Sigmoid colon (tissue), 7 donors: ENCODE measurements around the gene PRMT5. TPM values are rescaled to one million over a fixed set of nuclear protein-coding genes. Genes with fewer than 3 reads are reported as not detected.

Source experiments
- DNase-seq: peaks from one replicate; pipeline ENCODE4 v3.0.0-alpha.2; 2019
- H3K27ac ChIP-seq, 4 donors: fragments of 200-600 bp; sonication (generic); one replicate each; pipeline ENCODE4 v1.5.1; 2016 to 2019; ENCODE audit warnings: mild to moderate bottlenecking in 1 of 4
- H3K27me3 ChIP-seq, 3 donors: fragments of 200-600 bp; sonication (generic); one replicate each; pipeline ENCODE4 v1.5.1; 2019; ENCODE audit warnings: mild to moderate bottlenecking in 1 of 3
- H3K36me3 ChIP-seq, 4 donors: fragments of 200-600 bp; sonication (generic); one replicate each; pipeline ENCODE4 v1.5.1; 2016 to 2019
- H3K4me1 ChIP-seq, 4 donors: fragments of 200-600 bp; sonication (generic); one replicate each; pipeline ENCODE4 v1.5.1; 2017 to 2019
- H3K4me3 ChIP-seq, 4 donors: fragments of 200-600 bp; sonication (generic); one replicate each; pipeline ENCODE4 v1.5.1; 2017 to 2019; ENCODE audit warnings: mild to moderate bottlenecking in 2 of 4, moderate library complexity in 1 of 4
- H3K9me3 ChIP-seq, 4 donors: fragments of 200-600 bp in 3 of 4; sonication (generic) in 3 of 4; one replicate each; pipeline versions ENCODE4 v1.5.1 to v1.6.1; 2013 to 2019
- EP300 ChIP-seq, 4 donors: sonication (generic); formaldehyde crosslinking; IDR thresholded peaks; one replicate each; pipeline ENCODE4 v1.6.1; 2017; ENCODE audit warnings: antibody characterized with exemption in 4 of 4
- POLR2A ChIP-seq, 2 donors: fragments of 450-650 bp; IDR thresholded peaks; one replicate each; pipeline ENCODE4 v1.6.1; 2016; ENCODE audit warnings: antibody characterized with exemption in 2 of 2, mild to moderate bottlenecking in 2 of 2, moderate library complexity in 2 of 2
- POLR2AphosphoS5 ChIP-seq, 4 donors: sonication (generic); formaldehyde crosslinking; IDR thresholded peaks; one replicate each; pipeline ENCODE4 v1.6.1; 2017; ENCODE audit warnings: antibody characterized with exemption in 4 of 4
- WGBS, 2 donors: extraction: QIAGEN DNeasy Blood & Tissue Kit; methylation state at CpG; one replicate each; pipeline ENCODE4 v1.1.7; 2013; 5-methylcytosine and 5-hydroxymethylcytosine counted together
- intact Hi-C: fragments of 100-400 bp; cut with DNase I; formaldehyde crosslinking; loops from one replicate; pipeline ENCODE4 v1.15.1; 2023
- polyA plus RNA-seq, 3 donors: library from polyadenylated mRNA; stranded (reverse); fragments of 200-250 nt; gene quantifications; one replicate each; pipeline ENCODE4 v1.2.3, GENCODE V29; 2013
- total RNA-seq, 4 donors: library from RNA; depleted of rRNA; stranded (reverse); fragments of >200 nt; gene quantifications; one replicate each; pipeline ENCODE4 v1.1.0, GENCODE V29; 2016
- TF ChIP-seq, protein P1 (sequence below), 4 experiments: fragments of 450-650 bp in 3 of 4; fragments of 200-600 bp in 1 of 4; IDR thresholded peaks; one replicate each; pipeline ENCODE4 v1.5.1; 2016 to 2019; ENCODE audit warnings: antibody characterized with exemption in 4 of 4, mild to moderate bottlenecking in 3 of 4, moderate library complexity in 2 of 4
- donor health status: healthy with polysubstance abuse.
- donor health status: Bipolar disorder and iron deficiency.
- donor health status: healthy.

The PRMT5 gene
- total and polyA plus RNA-seq, 7 donors, result 33.3 to 66.7 (median 53.3) TPM

DNA sequence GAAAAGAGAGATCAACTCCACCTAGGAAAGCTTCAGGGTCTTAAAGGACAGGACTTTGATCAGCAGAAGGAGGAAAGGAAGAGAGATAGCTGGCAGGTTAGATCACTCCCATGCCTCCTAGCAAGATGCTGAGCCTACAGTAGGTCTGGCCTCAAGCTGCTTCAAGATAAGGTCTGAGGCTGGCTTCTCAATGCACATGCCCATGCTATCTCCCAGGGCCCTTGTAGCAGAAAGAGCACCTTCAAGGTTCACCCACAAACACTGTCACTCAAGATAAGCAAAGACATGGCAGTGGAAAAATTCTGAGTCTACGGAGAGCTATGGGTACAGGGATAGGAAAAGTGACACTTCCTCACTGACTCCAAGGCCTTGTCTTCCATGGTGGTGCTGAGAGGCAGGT is 31.8 kb downstream of the PRMT5 start:
- intact Hi-C loops, result no loop called here
- WGBS, 2 donors, result 92 to 95% methylated on average over 1 of the region's 1 CpG
- H3K9me3 ChIP-seq, result no peaks in the 10 kb centered on the region
- no peak overlapping the region for H3K4me3 ChIP-seq
- H3K27ac ChIP-seq, result peak overlapping the region in 3 of 4 donors; percentile 74 to 82 (median 75)
- H3K27me3 ChIP-seq, result no peaks in the 10 kb centered on the region
- TF ChIP-seq POLR2AphosphoS5 (IDR thresholded peaks at IDR 0.05), result no peak
- H3K4me1 ChIP-seq, result peaks cover 0 to 36% (median 22%) of the 10 kb centered on the region in 4 donors
- DNase-seq, result no peak
- peaks cover 16 to 21% (median 17%) of the 10 kb centered on the region in 4 donors for H3K36me3 ChIP-seq

DNA sequence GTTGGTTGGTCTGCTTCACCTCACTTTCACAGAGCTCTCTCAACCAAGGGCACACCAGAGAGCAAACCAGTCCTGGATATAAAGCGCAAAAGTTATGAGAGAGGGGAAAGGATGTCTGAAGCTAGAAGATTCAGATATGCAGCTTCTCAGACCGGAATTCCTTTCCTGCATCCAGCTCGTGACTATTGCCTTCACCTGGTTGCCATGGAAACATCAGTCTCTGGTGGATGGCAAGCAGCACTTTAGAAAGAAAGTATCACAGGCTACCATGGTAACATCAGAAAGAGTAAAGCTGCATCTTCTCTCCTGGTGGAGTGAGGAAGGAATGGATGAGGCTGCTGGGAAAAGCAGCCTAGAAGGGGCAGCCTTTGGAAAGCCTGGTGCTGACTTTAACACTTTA is 32.4 kb downstream of the PRMT5 start:
- Histone ChIP-seq H3K9me3 (no peaks in the 10 kb centered on the region), H3K4me1 (peaks cover 0 to 36% (median 22%) of the 10 kb centered on the region in 4 donors), H3K27me3 (no peaks in the 10 kb centered on the region), H3K4me3 (no peak overlapping the region), H3K27ac (no peak overlapping the region), H3K36me3 (peaks cover 10 to 15% (median 12%) of the 10 kb centered on the region in 4 donors)
- intact Hi-C loops, result no loop called here
- TF ChIP-seq POLR2AphosphoS5 (IDR thresholded peaks at IDR 0.05) (no peak), EP300 (IDR thresholded peaks at IDR 0.05) (no peak), POLR2A (IDR thresholded peaks at IDR 0.05) (no peak)
- TF ChIP-seq, protein P1, sequence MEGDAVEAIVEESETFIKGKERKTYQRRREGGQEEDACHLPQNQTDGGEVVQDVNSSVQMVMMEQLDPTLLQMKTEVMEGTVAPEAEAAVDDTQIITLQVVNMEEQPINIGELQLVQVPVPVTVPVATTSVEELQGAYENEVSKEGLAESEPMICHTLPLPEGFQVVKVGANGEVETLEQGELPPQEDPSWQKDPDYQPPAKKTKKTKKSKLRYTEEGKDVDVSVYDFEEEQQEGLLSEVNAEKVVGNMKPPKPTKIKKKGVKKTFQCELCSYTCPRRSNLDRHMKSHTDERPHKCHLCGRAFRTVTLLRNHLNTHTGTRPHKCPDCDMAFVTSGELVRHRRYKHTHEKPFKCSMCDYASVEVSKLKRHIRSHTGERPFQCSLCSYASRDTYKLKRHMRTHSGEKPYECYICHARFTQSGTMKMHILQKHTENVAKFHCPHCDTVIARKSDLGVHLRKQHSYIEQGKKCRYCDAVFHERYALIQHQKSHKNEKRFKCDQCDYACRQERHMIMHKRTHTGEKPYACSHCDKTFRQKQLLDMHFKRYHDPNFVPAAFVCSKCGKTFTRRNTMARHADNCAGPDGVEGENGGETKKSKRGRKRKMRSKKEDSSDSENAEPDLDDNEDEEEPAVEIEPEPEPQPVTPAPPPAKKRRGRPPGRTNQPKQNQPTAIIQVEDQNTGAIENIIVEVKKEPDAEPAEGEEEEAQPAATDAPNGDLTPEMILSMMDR (IDR thresholded peaks at IDR 0.05), result no peak
- 81 to 91% methylated on average over 3 of the region's 3 CpGs for WGBS, 2 donors
- DNase-seq, result no peak

DNA sequence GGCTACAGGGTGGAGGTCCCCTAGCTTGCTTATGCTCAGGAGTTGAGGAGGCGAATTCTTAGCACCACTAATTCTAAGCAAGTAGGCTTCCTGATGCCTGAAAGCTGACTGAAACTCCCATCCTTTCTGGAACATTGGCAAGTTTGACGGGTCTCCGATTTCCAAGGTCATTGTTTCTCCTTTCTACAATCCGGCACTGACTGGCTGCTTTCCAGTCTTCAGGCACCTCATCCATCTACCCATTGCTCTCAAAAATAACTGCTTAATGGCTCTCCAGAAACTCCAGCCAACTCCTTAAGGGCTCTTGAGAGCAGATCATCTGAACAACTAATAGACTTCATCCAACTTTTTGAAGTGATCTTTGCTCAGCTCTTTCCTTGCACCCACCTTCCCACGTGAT is 32.8 kb downstream of the PRMT5 start:
- 79 to 80% methylated on average over 5 of the region's 5 CpGs for WGBS, 2 donors
- no peak overlapping the region for H3K27ac ChIP-seq
- DNase-seq, result no peak
- intact Hi-C loops, result no loop called here
- peaks cover 0 to 36% (median 22%) of the 10 kb centered on the region in 4 donors for H3K4me1 ChIP-seq
- TF ChIP-seq POLR2A (IDR thresholded peaks at IDR 0.05) (no peak), POLR2AphosphoS5 (IDR thresholded peaks at IDR 0.05) (no peak), EP300 (IDR thresholded peaks at IDR 0.05) (no peak)
- TF ChIP-seq, protein P1 (IDR thresholded peaks at IDR 0.05), result no peak
- peaks cover 6 to 11% (median 8%) of the 10 kb centered on the region in 4 donors for H3K36me3 ChIP-seq
- H3K4me3 ChIP-seq, result no peak overlapping the region
- H3K27me3 ChIP-seq, result no peaks in the 10 kb centered on the region
- H3K9me3 ChIP-seq, result no peaks in the 10 kb centered on the region

DNA sequence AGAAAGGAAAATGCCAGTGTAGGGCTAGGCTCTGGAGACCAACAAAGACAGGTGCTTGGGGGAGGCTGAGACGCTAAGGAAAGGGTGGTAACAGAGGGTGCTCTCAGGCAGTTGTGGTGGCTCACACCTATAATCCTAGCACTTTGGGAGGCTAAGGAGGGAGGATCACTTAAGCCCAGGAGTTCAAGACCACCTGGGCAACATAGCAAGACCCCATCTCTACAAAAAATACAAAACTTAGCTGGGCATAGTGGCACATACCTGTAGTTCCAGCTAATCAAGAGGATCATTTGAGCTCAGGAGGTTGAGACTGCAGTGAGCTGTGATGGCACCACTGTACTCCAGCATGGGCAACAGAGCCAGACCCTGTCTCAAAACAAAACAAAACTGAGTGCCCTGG is 33.8 kb downstream of the PRMT5 start:
- no peak for DNase-seq
- no peaks in the 10 kb centered on the region for H3K27me3 ChIP-seq
- intact Hi-C loops, result no loop called here
- H3K36me3 ChIP-seq, result peaks cover 0 to 1% (median 0%) of the 10 kb centered on the region in 4 donors
- peaks cover 0 to 36% (median 22%) of the 10 kb centered on the region in 4 donors for H3K4me1 ChIP-seq
- H3K4me3 ChIP-seq, result no peak overlapping the region
- WGBS, 2 donors, result 88 to 100% methylated on average over 1 of the region's 1 CpG
- TF ChIP-seq EP300 (IDR thresholded peaks at IDR 0.05) (no peak), POLR2AphosphoS5 (IDR thresholded peaks at IDR 0.05) (no peak), POLR2A (IDR thresholded peaks at IDR 0.05) (no peak)
- TF ChIP-seq, protein P1 (IDR thresholded peaks at IDR 0.05), result no peak
- H3K9me3 ChIP-seq, result no peaks in the 10 kb centered on the region
- no peak overlapping the region for H3K27ac ChIP-seq

DNA sequence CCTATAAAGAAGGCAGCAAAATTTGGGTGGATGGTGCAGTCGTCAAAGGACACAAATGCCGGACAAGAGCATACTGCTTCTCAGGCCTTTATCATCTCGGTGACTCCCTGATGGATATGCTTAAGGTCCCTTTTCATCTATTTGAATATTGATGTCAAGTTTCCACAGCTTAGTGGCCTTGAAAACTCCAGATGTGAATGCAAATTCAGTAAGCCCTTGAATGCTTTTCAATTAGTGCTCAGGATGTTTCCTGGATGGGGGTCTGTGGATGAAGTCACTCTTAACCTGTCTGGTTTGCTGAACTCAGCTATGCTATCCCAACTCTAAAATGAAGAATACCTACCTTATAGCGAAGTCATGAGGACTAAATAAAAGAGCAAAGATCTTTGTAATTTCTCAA is 35.5 kb downstream of the PRMT5 start:
- Histone ChIP-seq H3K27ac (no peak overlapping the region), H3K27me3 (no peaks in the 10 kb centered on the region), H3K9me3 (no peaks in the 10 kb centered on the region), H3K4me3 (no peak overlapping the region), H3K4me1 (peaks cover 0 to 21% (median 11%) of the 10 kb centered on the region in 4 donors), H3K36me3 (no peaks in the 10 kb centered on the region)
- 96 to 98% methylated on average over 4 of the region's 4 CpGs for WGBS, 2 donors
- TF ChIP-seq POLR2A (IDR thresholded peaks at IDR 0.05) (no peak), POLR2AphosphoS5 (IDR thresholded peaks at IDR 0.05) (no peak), EP300 (IDR thresholded peaks at IDR 0.05) (no peak)
- TF ChIP-seq, protein P1 (IDR thresholded peaks at IDR 0.05), result no peak
- intact Hi-C loops, result no loop called here
- no peak for DNase-seq
